SH-SY5Y (cell line): ENCODE results near the gene SIAE.

Experiments
- GATA2 ChIP-seq: IDR thresholded peaks from 2 replicates; pipeline ENCODE4 v1.6.1; 2011; ENCODE audit warnings: mild to moderate bottlenecking, low read depth, low read length
- GATA3 ChIP-seq: IDR thresholded peaks from 2 replicates; pipeline ENCODE4 v1.6.1; 2011; ENCODE audit warnings: low read depth, mild to moderate bottlenecking, low read length, moderate library complexity

SIAE gene

DNA sequence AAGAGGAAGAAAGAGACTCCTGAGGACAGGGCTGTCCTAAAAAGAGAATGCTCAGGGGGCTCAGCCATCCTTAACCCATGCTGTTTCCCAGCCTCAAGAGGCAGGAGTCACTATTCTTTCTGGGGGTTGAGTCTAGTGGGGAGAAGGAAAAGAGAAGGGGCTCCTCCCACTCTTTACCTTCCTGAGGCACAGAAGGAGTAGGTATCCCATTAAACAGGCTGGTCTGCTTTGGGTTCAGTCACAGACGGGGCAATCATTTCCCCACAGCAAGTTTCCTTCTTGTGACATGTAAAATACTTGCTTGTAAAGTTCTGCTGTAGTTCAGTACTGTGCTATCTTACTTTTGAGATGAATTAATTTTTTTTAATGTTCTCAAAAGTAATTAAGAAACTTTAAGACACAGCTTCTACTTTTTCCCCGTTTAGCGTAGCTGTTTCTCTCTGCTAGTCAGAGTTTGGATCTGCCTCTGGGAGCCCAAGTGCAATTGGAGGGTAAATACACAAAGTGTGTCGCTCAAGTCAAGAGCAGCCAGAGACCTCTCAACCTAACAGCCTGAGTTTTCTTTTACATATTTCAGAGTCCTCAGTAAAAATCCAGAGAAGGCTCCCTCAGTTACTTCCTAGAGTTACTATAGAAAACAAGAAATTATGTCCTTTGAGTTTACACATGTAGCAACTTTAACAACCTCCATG, 88.7 kb downstream of the SIAE start:
- TF ChIP-seq GATA3 (no peak), GATA2 (no peak)

DNA sequence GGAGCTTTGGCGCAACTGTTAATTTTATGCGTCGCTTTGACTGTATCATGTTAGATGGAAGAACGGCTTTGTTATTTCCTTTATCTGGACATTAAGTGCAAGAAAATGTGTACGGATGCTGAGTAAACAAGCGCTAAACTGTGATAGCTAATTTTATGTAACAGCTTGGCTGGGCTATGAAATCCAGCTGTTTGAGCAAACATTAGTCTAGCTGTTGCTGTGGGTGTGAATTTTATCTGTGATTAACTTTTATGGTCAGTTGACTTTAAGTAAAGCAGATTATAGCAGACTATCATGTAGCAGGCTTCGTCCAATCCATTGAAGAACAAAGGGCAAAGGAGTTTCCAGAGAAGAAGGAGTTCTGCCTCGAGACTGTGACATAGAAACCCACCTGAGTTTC, 89.8 kb downstream of the SIAE start:
- TF ChIP-seq GATA3 (no peak), GATA2 (no peak)
